MG63 (cell line): ENCODE measurements around the gene PPP6R3. TPM values are rescaled to one million over a fixed set of nuclear protein-coding genes. Genes with fewer than 3 reads are reported as not detected.

Experiments used
- DNase-seq: peaks from one replicate; pipeline ENCODE4 v3.0.0-alpha.2; 2020
- H3K27me3 ChIP-seq: fragments of 250-450 bp; sonication (Bioruptor Pico); 2 replicates; pipeline ENCODE4 v1.5.1; 2020; ENCODE audit warnings: mild to moderate bottlenecking, moderate library complexity
- H3K36me3 ChIP-seq: fragments of 250-450 bp; sonication (Bioruptor Pico); 2 replicates; pipeline ENCODE4 v1.5.1; 2020; ENCODE audit warnings: mild to moderate bottlenecking, moderate library complexity
- H3K4me3 ChIP-seq: fragments of 250-450 bp; sonication (Bioruptor Pico); 2 replicates; pipeline ENCODE4 v1.5.1; 2020; ENCODE audit warnings: mild to moderate bottlenecking, moderate library complexity
- H3K9me3 ChIP-seq: fragments of 250-450 bp; sonication (Bioruptor Pico); 2 replicates; pipeline ENCODE4 v1.5.1; 2020; ENCODE audit warnings: mild to moderate bottlenecking, moderate library complexity
- total RNA-seq: library from RNA; depleted of rRNA; stranded (reverse); fragments of >200 nt; shearing (Covaris generic); gene quantifications from 2 replicates; pipeline ENCODE4 v1.2.3, GENCODE V29; 2014; ENCODE audit warnings: low replicate concordance; rRNA removed

PPP6R3 gene
- total RNA-seq, 1 experiment from 2014 or later, result 68.5 TPM

DNA sequence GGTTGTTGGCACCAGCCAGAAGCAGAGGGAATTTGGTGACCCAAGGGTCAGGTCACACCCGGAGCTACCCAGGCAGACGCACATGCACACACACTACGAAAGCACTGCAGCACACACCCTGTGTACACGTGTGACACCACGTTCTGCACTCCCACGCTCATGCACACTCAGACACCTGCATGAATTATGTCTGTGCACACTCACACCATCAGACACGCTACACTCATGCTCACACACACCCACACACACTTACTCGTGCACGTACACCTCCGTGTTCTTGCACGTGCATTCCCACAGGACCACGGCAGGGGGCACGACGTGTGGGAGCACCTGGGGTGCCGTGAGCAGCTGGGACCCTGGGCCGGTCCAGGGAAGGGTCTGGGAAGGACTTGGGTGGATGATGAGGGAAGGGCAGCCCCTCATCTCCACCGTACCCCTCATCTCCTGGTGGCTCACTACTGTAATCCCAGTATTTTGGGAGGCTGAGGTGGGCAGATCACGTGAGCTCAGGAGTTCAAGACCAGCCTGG, 203.0 kb downstream of the PPP6R3 start:
- no peaks in the 10 kb centered on the region for H3K9me3 ChIP-seq
- no peaks in the 10 kb centered on the region for H3K27me3 ChIP-seq
- no peak overlapping the region for H3K4me3 ChIP-seq
- no peak for DNase-seq
- H3K36me3 ChIP-seq, result no peaks in the 10 kb centered on the region

GRCh38 chr11:68664141-68664540, 203.6 kb downstream of the PPP6R3 start:
- no peak for DNase-seq
- no peaks in the 10 kb centered on the region for H3K9me3 ChIP-seq
- no peak overlapping the region for H3K4me3 ChIP-seq
- H3K36me3 ChIP-seq, result no peaks in the 10 kb centered on the region
- no peaks in the 10 kb centered on the region for H3K27me3 ChIP-seq

GRCh38 chr11:68664906-68665305, 204.4 kb downstream of the PPP6R3 start:
- Histone ChIP-seq H3K27me3 (no peaks in the 10 kb centered on the region), H3K36me3 (no peaks in the 10 kb centered on the region), H3K4me3 (no peak overlapping the region), H3K9me3 (no peaks in the 10 kb centered on the region)
- DNase-seq, result no peak

Other genes with a start within 250 kb of the PPP6R3 start
- gene KMT5B, start 247.5 kb upstream of the PPP6R3 start, total RNA-seq, result 4.7 and 13.8 TPM in 2 replicates
- gene C11orf24, start 188.8 kb upstream of the PPP6R3 start, total RNA-seq, result 26.3 and 30.3 TPM in 2 replicates
- 16.9 and 23.5 TPM in 2 replicates for gene LRP5, start 148.2 kb upstream of the PPP6R3 start, total RNA-seq
- gene GAL, start 223.8 kb downstream of the PPP6R3 start, total RNA-seq, result 4.8 TPM in 1 of 2 replicates, not detected in the other